Fibroblast of pulmonary artery (primary cell): Measurements from ENCODE around the gene GNAS-AS1.

ENCODE experiments used
- DNase-seq: peaks from one replicate; pipeline ENCODE4 v3.0.0-alpha.2; 2010; ENCODE audit warnings: low read depth
- H3K4me3 ChIP-seq: replicated peaks from 2 replicates; pipeline ENCODE4 v1.5.1; 2011; ENCODE audit warnings: low read depth, mild to moderate bottlenecking, control low read depth, low read length, moderate library complexity
- CTCF ChIP-seq: IDR thresholded peaks from 2 replicates; pipeline ENCODE4 v1.5.1; 2011; ENCODE audit warnings: mild to moderate bottlenecking, control low read depth, low read length, inconsistent platforms; ENCODE audit errors: missing control alignments

GNAS-AS1 gene

GRCh38 chr20:58850693-58851174 lies at the start of gene GNAS-AS1:
TSS of gene GNAS-AS1 (minus strand) at chr20:58850902.
- TF ChIP-seq CTCF, result no peak
- H3K4me3 ChIP-seq, result peak within 1 kb of the TSS; percentile 71
- DNase-seq, result peak; percentile 89

- TF ChIP-seq CTCF, result no peak
- DNase-seq, result peak; percentile 24
- H3K4me3 ChIP-seq, result no peak overlapping the region
These were observed 49.7 kb upstream of the GNAS-AS1 start for GRCh38 chr20:58900397-58900796.

- DNase-seq, result no peak
- no peak for TF ChIP-seq CTCF
- H3K4me3 ChIP-seq, result no peak overlapping the region
These were observed 48.8 kb upstream of the GNAS-AS1 start for GRCh38 chr20:58899512-58899911.

GRCh38 chr20:58898629-58899408 lies 48.1 kb upstream of the GNAS-AS1 start:
- no peak for DNase-seq
- H3K4me3 ChIP-seq, result no peak overlapping the region
- no peak for TF ChIP-seq CTCF

GRCh38 chr20:58897488-58897887 lies 46.8 kb upstream of the GNAS-AS1 start:
- no peak for TF ChIP-seq CTCF

GRCh38 chr20:58896820-58897219 lies 46.1 kb upstream of the GNAS-AS1 start:
- no peak for TF ChIP-seq CTCF
- no peak for DNase-seq

More at GRCh38 chr20:58897488-58897887, 46.8 kb upstream of the GNAS-AS1 start:
- H3K4me3 ChIP-seq, result no peak overlapping the region
- DNase-seq, result no peak

More at GRCh38 chr20:58896820-58897219, 46.1 kb upstream of the GNAS-AS1 start:
- no peak overlapping the region for H3K4me3 ChIP-seq
